ENCODE measurements around the gene SELP. TPM values are rescaled to one million over a fixed set of nuclear protein-coding genes. Genes with fewer than 3 reads are reported as not detected.

SELP gene
- total and polyA plus RNA-seq, 4 donors: 8.6 to 42.5 (median 12.8) TPM

- no peak overlapping the region for H3K27ac ChIP-seq (ENCODE audit: low read depth in 1 of 2, low read length in 2 of 2)
- no peaks in the 10 kb centered on the region for H3K4me1 ChIP-seq (ENCODE audit: control insufficient read depth in 1 of 2, insufficient read depth in 2 of 2, low read length in 2 of 2)
- H3K36me3 ChIP-seq (ENCODE audit: control insufficient read depth in 1 of 2, insufficient read depth in 2 of 2, low read length in 1 of 2): no peaks in the 10 kb centered on the region
- WGBS, 2 donors: 80 to 84% methylated on average over 4 of the region's 4 CpGs
- ATAC-seq (ENCODE audit: low FRiP score): no peak
- H3K27me3 ChIP-seq (ENCODE audit: control insufficient read depth in 1 of 2, insufficient read depth in 2 of 2, low read length in 1 of 2): no peaks in the 10 kb centered on the region
- intact Hi-C loops (cut with DNase I): no loop called here
- H3K9me3 ChIP-seq (ENCODE audit: control insufficient read depth, low read length): peaks cover 1% of the 10 kb centered on the region
- H3K4me3 ChIP-seq (ENCODE audit: low read length in 2 of 2): no peak overlapping the region
- DNase-seq: no peak
Observed at GRCh38 chr1:169588785-169589485, 41.0 kb downstream of the SELP start.

- H3K36me3 ChIP-seq (ENCODE audit: control insufficient read depth in 1 of 2, insufficient read depth in 2 of 2, low read length in 1 of 2): no peaks in the 10 kb centered on the region
- no peak overlapping the region for H3K27ac ChIP-seq (ENCODE audit: low read depth in 1 of 2, low read length in 2 of 2)
- peaks cover 1% of the 10 kb centered on the region for H3K9me3 ChIP-seq (ENCODE audit: control insufficient read depth, low read length)
- no peaks in the 10 kb centered on the region for H3K4me1 ChIP-seq (ENCODE audit: control insufficient read depth in 1 of 2, insufficient read depth in 2 of 2, low read length in 2 of 2)
- no peak overlapping the region for H3K4me3 ChIP-seq (ENCODE audit: low read length in 2 of 2)
- intact Hi-C loops (cut with DNase I): no loop called here
- WGBS, 2 donors: 21 to 26% methylated on average over 1 of the region's 1 CpG
- no peak for DNase-seq
- ATAC-seq (ENCODE audit: low FRiP score): no peak
- H3K27me3 ChIP-seq (ENCODE audit: control insufficient read depth in 1 of 2, insufficient read depth in 2 of 2, low read length in 1 of 2): no peaks in the 10 kb centered on the region
Observed at GRCh38 chr1:169588112-169588511, 41.8 kb downstream of the SELP start.

GRCh38 chr1:169586395-169587255, 43.3 kb downstream of the SELP start, which contains the start of gene F5:
TSS of gene F5 (minus strand) at chr1:169586481. CDS start at chr1:169586386, 95 bp downstream.
- no peak within 1 kb of the TSS for H3K4me3 ChIP-seq (ENCODE audit: low read length in 2 of 2)
- no peak within 1 kb of the TSS for H3K27ac ChIP-seq (ENCODE audit: low read depth in 1 of 2, low read length in 2 of 2)
- intact Hi-C loops (cut with DNase I): no loop called here
- ATAC-seq (ENCODE audit: low FRiP score) (peak; percentile 90), DNase-seq (peak; percentile 76 to 85)
- H3K9me3 ChIP-seq (ENCODE audit: control insufficient read depth, low read length): peaks cover 1% of the 10 kb centered on the region
- no peaks in the 10 kb centered on the region for H3K36me3 ChIP-seq (ENCODE audit: control insufficient read depth in 1 of 2, insufficient read depth in 2 of 2, low read length in 1 of 2)
- 22 to 24% methylated on average over 15 of the region's 15 CpGs for WGBS, 2 donors
- H3K4me1 ChIP-seq (ENCODE audit: control insufficient read depth in 1 of 2, insufficient read depth in 2 of 2, low read length in 2 of 2): no peaks in the 10 kb centered on the region
- no peaks in the 10 kb centered on the region for H3K27me3 ChIP-seq (ENCODE audit: control insufficient read depth in 1 of 2, insufficient read depth in 2 of 2, low read length in 1 of 2)

- no peaks in the 10 kb centered on the region for H3K4me1 ChIP-seq (ENCODE audit: control insufficient read depth in 1 of 2, insufficient read depth in 2 of 2, low read length in 2 of 2)
- intact Hi-C loops (cut with DNase I): no loop called here
- WGBS, 2 donors: 21 to 22% methylated on average over 5 of the region's 5 CpGs
- no peak overlapping the region for H3K27ac ChIP-seq (ENCODE audit: low read depth in 1 of 2, low read length in 2 of 2)
- no peaks in the 10 kb centered on the region for H3K36me3 ChIP-seq (ENCODE audit: control insufficient read depth in 1 of 2, insufficient read depth in 2 of 2, low read length in 1 of 2)
- ATAC-seq (ENCODE audit: low FRiP score): peak; percentile 59
- H3K4me3 ChIP-seq (ENCODE audit: low read length in 2 of 2): no peak overlapping the region
- H3K27me3 ChIP-seq (ENCODE audit: control insufficient read depth in 1 of 2, insufficient read depth in 2 of 2, low read length in 1 of 2): no peaks in the 10 kb centered on the region
- peaks cover 1% of the 10 kb centered on the region for H3K9me3 ChIP-seq (ENCODE audit: control insufficient read depth, low read length)
- DNase-seq: no peak
Observed at GRCh38 chr1:169586067-169586394, 43.9 kb downstream of the SELP start.

- ATAC-seq (ENCODE audit: low FRiP score) (no peak), DNase-seq (no peak)
- intact Hi-C loops (cut with DNase I): no loop called here
- Histone ChIP-seq H3K36me3 (ENCODE audit: control insufficient read depth in 1 of 2, insufficient read depth in 2 of 2, low read length in 1 of 2) (no peaks in the 10 kb centered on the region), H3K27me3 (ENCODE audit: control insufficient read depth in 1 of 2, insufficient read depth in 2 of 2, low read length in 1 of 2) (no peaks in the 10 kb centered on the region), H3K4me3 (ENCODE audit: low read length in 2 of 2) (no peak overlapping the region), H3K27ac (ENCODE audit: low read depth in 1 of 2, low read length in 2 of 2) (no peak overlapping the region), H3K9me3 (ENCODE audit: control insufficient read depth, low read length) (peaks cover 1% of the 10 kb centered on the region), H3K4me1 (ENCODE audit: control insufficient read depth in 1 of 2, insufficient read depth in 2 of 2, low read length in 2 of 2) (no peaks in the 10 kb centered on the region)
Observed at GRCh38 chr1:169585181-169585580, 44.7 kb downstream of the SELP start.

GRCh38 chr1:169584483-169585144, 45.3 kb downstream of the SELP start:
- intact Hi-C loops (cut with DNase I): no loop called here
- DNase-seq (no peak), ATAC-seq (ENCODE audit: low FRiP score) (no peak)
- peaks cover 1% of the 10 kb centered on the region for H3K9me3 ChIP-seq (ENCODE audit: control insufficient read depth, low read length)
- no peaks in the 10 kb centered on the region for H3K27me3 ChIP-seq (ENCODE audit: control insufficient read depth in 1 of 2, insufficient read depth in 2 of 2, low read length in 1 of 2)
- H3K27ac ChIP-seq (ENCODE audit: low read depth in 1 of 2, low read length in 2 of 2): no peak overlapping the region
- H3K4me1 ChIP-seq (ENCODE audit: control insufficient read depth in 1 of 2, insufficient read depth in 2 of 2, low read length in 2 of 2): no peaks in the 10 kb centered on the region
- H3K36me3 ChIP-seq (ENCODE audit: control insufficient read depth in 1 of 2, insufficient read depth in 2 of 2, low read length in 1 of 2): no peaks in the 10 kb centered on the region
- no peak overlapping the region for H3K4me3 ChIP-seq (ENCODE audit: low read length in 2 of 2)
- WGBS, 2 donors: 45 to 46% methylated on average over 4 of the region's 4 CpGs

GRCh38 chr1:169577981-169578738, 51.8 kb downstream of the SELP start:
- no peak overlapping the region for H3K4me3 ChIP-seq (ENCODE audit: low read length in 2 of 2)
- WGBS, 2 donors: 65 to 72% methylated on average over 5 of the region's 5 CpGs

GRCh38 chr1:169576935-169577331, 53.0 kb downstream of the SELP start:
- ATAC-seq (ENCODE audit: low FRiP score): no peak
- Histone ChIP-seq H3K4me1 (ENCODE audit: control insufficient read depth in 1 of 2, insufficient read depth in 2 of 2, low read length in 2 of 2) (no peaks in the 10 kb centered on the region), H3K27ac (ENCODE audit: low read depth in 1 of 2, low read length in 2 of 2) (no peak overlapping the region), H3K36me3 (ENCODE audit: control insufficient read depth in 1 of 2, insufficient read depth in 2 of 2, low read length in 1 of 2) (no peaks in the 10 kb centered on the region), H3K4me3 (ENCODE audit: low read length in 2 of 2) (no peak overlapping the region), H3K9me3 (ENCODE audit: control insufficient read depth, low read length) (no peaks in the 10 kb centered on the region), H3K27me3 (ENCODE audit: control insufficient read depth in 1 of 2, insufficient read depth in 2 of 2, low read length in 1 of 2) (no peaks in the 10 kb centered on the region)
- intact Hi-C loops (cut with DNase I): no loop called here
- whole genome bisulfite sequencing, 2 donors: 3 to 9% methylated on average over 1 of the region's 1 CpG
- DNase-seq: no peak

More at GRCh38 chr1:169577981-169578738, 51.8 kb downstream of the SELP start:
- DNase-seq: no peak
- intact Hi-C loops (cut with DNase I): no loop called here
- no peak for ATAC-seq (ENCODE audit: low FRiP score)
- Histone ChIP-seq H3K36me3 (ENCODE audit: control insufficient read depth in 1 of 2, insufficient read depth in 2 of 2, low read length in 1 of 2) (no peaks in the 10 kb centered on the region), H3K27ac (ENCODE audit: low read depth in 1 of 2, low read length in 2 of 2) (no peak overlapping the region), H3K9me3 (ENCODE audit: control insufficient read depth, low read length) (no peaks in the 10 kb centered on the region), H3K4me1 (ENCODE audit: control insufficient read depth in 1 of 2, insufficient read depth in 2 of 2, low read length in 2 of 2) (no peaks in the 10 kb centered on the region), H3K27me3 (ENCODE audit: control insufficient read depth in 1 of 2, insufficient read depth in 2 of 2, low read length in 1 of 2) (no peaks in the 10 kb centered on the region)
